Raji (cell line): ENCODE measurements around the gene STAP1.

ENCODE experiments used
- POLR2A ChIP-seq: IDR thresholded peaks from 2 replicates; pipeline ENCODE4 v1.6.1; 2011; ENCODE audit warnings: low read depth, low read length, control low read depth; ENCODE audit not compliant: insufficient read depth

The STAP1 gene

GRCh38 chr4:67587156-67587555 lies 28.6 kb downstream of the STAP1 start:
- no peak for TF ChIP-seq POLR2A

GRCh38 chr4:67593741-67594175 lies 35.2 kb downstream of the STAP1 start:
- no peak for TF ChIP-seq POLR2A

- no peak for TF ChIP-seq POLR2A
These were observed 44.9 kb downstream of the STAP1 start for GRCh38 chr4:67603310-67604028.

- no peak for TF ChIP-seq POLR2A
These were observed 45.5 kb downstream of the STAP1 start for GRCh38 chr4:67604029-67604381.

- no peak for TF ChIP-seq POLR2A
These were observed 46.2 kb downstream of the STAP1 start for GRCh38 chr4:67604749-67605148.

GRCh38 chr4:67608027-67608426 lies 49.5 kb downstream of the STAP1 start:
- no peak for TF ChIP-seq POLR2A

GRCh38 chr4:67614186-67614585 lies 55.7 kb downstream of the STAP1 start:
- TF ChIP-seq POLR2A, result no peak

GRCh38 chr4:67615119-67615518 lies 56.6 kb downstream of the STAP1 start:
- no peak for TF ChIP-seq POLR2A

GRCh38 chr4:67616478-67616877 lies 58.0 kb downstream of the STAP1 start:
- no peak for TF ChIP-seq POLR2A

GRCh38 chr4:67624939-67625338 lies 66.4 kb downstream of the STAP1 start:
- TF ChIP-seq POLR2A, result no peak

- TF ChIP-seq POLR2A, result no peak
These were observed 74.0 kb downstream of the STAP1 start for GRCh38 chr4:67632492-67632891.

- TF ChIP-seq POLR2A, result no peak
These were observed 76.2 kb downstream of the STAP1 start for GRCh38 chr4:67634741-67635140.

GRCh38 chr4:67635331-67635730 lies 76.8 kb downstream of the STAP1 start:
- TF ChIP-seq POLR2A, result no peak

- TF ChIP-seq POLR2A, result no peak
These were observed 79.6 kb downstream of the STAP1 start for GRCh38 chr4:67638136-67638535.

GRCh38 chr4:67651536-67651935 lies 93.0 kb downstream of the STAP1 start:
- TF ChIP-seq POLR2A, result no peak
